Bronchial epithelial cell (primary cell): Measurements from ENCODE around the gene SLC35F3. TPM values are rescaled to one million over a fixed set of nuclear protein-coding genes. Genes with fewer than 3 reads are reported as not detected.
"Not testable (repeated sequence)": the region's sequence is repeated elsewhere in the genome, so short reads cannot be mapped to it uniquely, and the experiment has no call there.

Source experiments
- DNase-seq: peaks from one replicate; pipeline ENCODE4 v3.0.0-alpha.2; 2010; ENCODE audit warnings: low read depth
- FAIRE-seq: peaks from 2 replicates; lab custom pipeline; 2011; peaks lifted over from hg19 to GRCh38; lab: Jason Lieb, UNC
- H3K27me3 ChIP-seq: 2 replicates; pipeline ENCODE4 v1.5.1; 2011; ENCODE audit warnings: low read length; ENCODE audit not compliant: control insufficient read depth, insufficient read depth
- H3K36me3 ChIP-seq: 2 replicates; pipeline ENCODE4 v1.5.1; 2011; ENCODE audit warnings: low read length; ENCODE audit not compliant: control insufficient read depth, insufficient read depth
- H3K4me3 ChIP-seq: 2 replicates; pipeline ENCODE4 v1.5.1; 2011; ENCODE audit warnings: mild to moderate bottlenecking, low read depth, low read length, control low read depth
- CTCF ChIP-seq: IDR thresholded peaks from 2 replicates; pipeline ENCODE4 v1.5.1; 2011; ENCODE audit warnings: mild to moderate bottlenecking, moderate library complexity, low read length, control low read depth, inconsistent platforms; ENCODE audit not compliant: insufficient read depth, severe bottlenecking
- total RNA-seq: library from RNA; depleted of rRNA; stranded (reverse); fragments of >200 nt; gene quantifications from 2 replicates; pipeline ENCODE4 v1.2.1, GENCODE V29; 2014

Gene SLC35F3
- total RNA-seq, 1 donor from 2014 or later: 0.79 TPM

DNA sequence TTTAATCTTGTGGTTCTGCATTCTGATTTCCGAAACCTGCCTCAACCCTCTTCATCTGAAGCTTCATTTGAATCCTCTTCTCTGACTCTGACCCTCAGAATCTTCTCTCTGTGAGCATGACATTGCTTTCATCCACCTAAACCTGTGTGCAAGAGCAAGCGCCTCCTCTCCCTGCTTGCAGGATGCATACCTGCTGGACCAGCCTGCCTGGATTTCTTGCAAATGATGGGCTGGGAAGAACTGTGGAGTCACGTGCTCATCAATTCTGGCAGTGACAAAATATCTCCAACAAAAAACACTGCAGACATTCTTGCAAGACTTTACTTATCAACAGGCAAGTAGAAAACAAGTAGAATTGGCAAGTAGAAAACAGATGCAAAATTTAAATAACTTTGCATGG is 20.8 kb upstream of the SLC35F3 start:
- H3K27me3 ChIP-seq: no peaks in the 10 kb centered on the region
- FAIRE-seq: no peak
- TF ChIP-seq CTCF: no peak
- no peak overlapping the region for H3K4me3 ChIP-seq
- no peak for DNase-seq
- no peaks in the 10 kb centered on the region for H3K36me3 ChIP-seq

GRCh38 chr1:233884461-233885151 is 19.9 kb upstream of the SLC35F3 start:
- FAIRE-seq: no peak
- no peak for DNase-seq
- Histone ChIP-seq H3K27me3 (no peaks in the 10 kb centered on the region), H3K4me3 (no peak overlapping the region), H3K36me3 (no peaks in the 10 kb centered on the region)
- TF ChIP-seq CTCF: no peak

GRCh38 chr1:233885196-233885920 is 19.1 kb upstream of the SLC35F3 start:
- TF ChIP-seq CTCF: no peak
- no peaks in the 10 kb centered on the region for H3K27me3 ChIP-seq
- no peak overlapping the region for H3K4me3 ChIP-seq
- no peak for DNase-seq
- FAIRE-seq: no peak
- no peaks in the 10 kb centered on the region for H3K36me3 ChIP-seq

DNA sequence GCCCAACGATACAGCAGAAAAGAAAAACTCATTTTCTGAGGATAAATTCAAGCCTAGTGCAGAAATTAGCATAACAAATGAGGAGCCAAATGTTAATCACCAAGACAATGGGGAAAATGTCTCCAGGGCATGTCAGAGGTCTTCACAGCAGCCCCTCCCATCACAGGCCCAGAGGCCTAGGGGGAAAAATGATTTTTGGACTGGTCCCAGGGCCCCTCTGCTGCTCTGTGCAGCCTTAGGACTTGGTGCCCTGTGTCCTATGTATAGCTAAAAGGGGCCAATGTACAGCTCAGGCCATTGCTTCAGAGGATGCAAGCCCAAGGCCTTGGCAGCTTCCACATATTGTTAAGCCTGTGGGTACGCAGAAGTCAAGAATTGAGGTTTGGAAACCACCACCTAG is 13.3 kb upstream of the SLC35F3 start:
- not testable (repeated sequence) for H3K4me3 ChIP-seq, H3K36me3 ChIP-seq, FAIRE-seq, H3K27me3 ChIP-seq, DNase-seq

GRCh38 chr1:233897325-233898162 is 6.9 kb upstream of the SLC35F3 start:
- DNase-seq: peak; percentile 18
- Histone ChIP-seq H3K27me3 (no peaks in the 10 kb centered on the region), H3K4me3 (no peak overlapping the region), H3K36me3 (no peaks in the 10 kb centered on the region)
- no peak for TF ChIP-seq CTCF
- FAIRE-seq: no peak

DNA sequence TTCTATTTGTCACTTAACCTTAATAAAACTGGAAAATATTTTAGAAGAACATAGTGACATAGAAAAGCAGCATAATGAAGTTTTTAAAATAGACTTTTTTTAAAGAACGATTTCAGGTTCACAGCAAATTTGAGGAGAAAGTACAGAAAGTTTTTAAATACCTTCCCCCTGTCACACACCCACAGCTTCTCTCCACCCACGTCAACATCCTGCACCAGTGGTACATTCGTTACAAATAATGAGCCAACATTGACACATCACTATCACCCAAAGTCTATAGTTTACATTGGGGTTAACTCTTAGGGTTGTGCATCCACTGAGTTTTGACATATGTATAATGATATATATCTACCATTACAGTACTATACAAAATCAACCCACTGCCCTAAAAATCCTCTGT is 3.0 kb upstream of the SLC35F3 start:
- TF ChIP-seq CTCF: no peak
- Histone ChIP-seq H3K27me3 (peaks cover 3% of the 10 kb centered on the region), H3K4me3 (no peak overlapping the region), H3K36me3 (no peaks in the 10 kb centered on the region)
- no peak for FAIRE-seq
- no peak for DNase-seq
